ENCODE measurements around the gene MEST.
A peak's percentile ranks its signal among the peaks of the same experiment; 100 is the strongest.

The MEST gene

GRCh38 chr7:130488392-130489139 lies 3.3 kb upstream of the MEST start:
- H2AK5ac ChIP-seq (ENCODE audit: low read length, severe bottlenecking): peak overlapping the region; percentile 17
- peaks cover 0 to 16% of the 10 kb centered on the region in 2 experiments for H3K36me3 ChIP-seq (ENCODE audit: control insufficient read depth in 1 of 2, insufficient read depth in 2 of 2, low read depth in 1 of 2, low read length in 2 of 2)
- peak overlapping the region; percentile 24 for H3K27ac ChIP-seq (ENCODE audit: low read length, poor library complexity, severe bottlenecking)
- H3K27me3 ChIP-seq (ENCODE audit: control insufficient read depth in 1 of 2, insufficient read depth in 1 of 2, low read length in 2 of 2): peaks cover 0 to 34% of the 10 kb centered on the region in 2 experiments
- no peak overlapping the region for H2BK5ac ChIP-seq (ENCODE audit: low read depth, low read length, poor library complexity, severe bottlenecking)
- no peak overlapping the region for H2BK120ac ChIP-seq (ENCODE audit: low read depth, low read length)
- no peaks in the 10 kb centered on the region for H3K79me1 ChIP-seq (replicated peaks; ENCODE audit: low read length, poor library complexity, severe bottlenecking)
- H2AFZ ChIP-seq (ENCODE audit: low read depth, low read length): no peak overlapping the region
- WGBS: 34% methylated on average over 2 of the region's 7 CpGs
- H3K4ac ChIP-seq (ENCODE audit: low read depth in 1 of 2, low read length in 2 of 2): peak overlapping the region in 1 of 2 experiments; percentile 11
- H3K9ac ChIP-seq (ENCODE audit: low read length): no peak overlapping the region
- peaks cover 17% of the 10 kb centered on the region for H3K4me1 ChIP-seq (ENCODE audit: control insufficient read depth, insufficient read depth, low read depth, low read length)
- DNase-seq: peak; percentile 46
- no peak overlapping the region for H3K14ac ChIP-seq (ENCODE audit: low read length in 2 of 2)
- H4K91ac ChIP-seq (ENCODE audit: low read length): no peak overlapping the region
- H4K8ac ChIP-seq (ENCODE audit: low read length): no peak overlapping the region
- H3K4me3 ChIP-seq (ENCODE audit: insufficient read depth in 1 of 2, low read depth in 1 of 2, low read length in 2 of 2): no peak overlapping the region
- peak overlapping the region; percentile 61 to 77 for H3K18ac ChIP-seq (ENCODE audit: low read depth in 1 of 2, low read length in 2 of 2)
- H2BK12ac ChIP-seq (ENCODE audit: low read length in 2 of 2): peak overlapping the region in 1 of 2 experiments; percentile 45
- H2BK15ac ChIP-seq (ENCODE audit: low read depth, poor library complexity, severe bottlenecking): no peak overlapping the region
- no peak overlapping the region for H3K4me2 ChIP-seq (ENCODE audit: low read length, poor library complexity, severe bottlenecking)
- H3K23ac ChIP-seq (ENCODE audit: low read length in 2 of 2): no peak overlapping the region
- no peaks in the 10 kb centered on the region for H3K9me3 ChIP-seq (ENCODE audit: control insufficient read depth, low read length)

GRCh38 chr7:130489140-130489983 lies 2.5 kb upstream of the MEST start:
- peak overlapping the region; percentile 69 for H4K8ac ChIP-seq (ENCODE audit: low read length)
- whole genome bisulfite sequencing: 25% methylated on average over 10 of the region's 10 CpGs

GRCh38 chr7:130490311-130490791 lies 1.5 kb upstream of the MEST start:
- Histone ChIP-seq H3K14ac (ENCODE audit: low read length in 2 of 2) (peak overlapping the region in 1 of 2 experiments; percentile 33), H3K79me1 (replicated peaks; ENCODE audit: low read length, poor library complexity, severe bottlenecking) (no peaks in the 10 kb centered on the region), H2BK12ac (ENCODE audit: low read length in 2 of 2) (peak overlapping the region in 1 of 2 experiments; percentile 64), H3K23ac (ENCODE audit: low read length in 2 of 2) (no peak overlapping the region), H3K4me1 (ENCODE audit: control insufficient read depth, insufficient read depth, low read depth, low read length) (peaks cover 18% of the 10 kb centered on the region), H2BK5ac (ENCODE audit: low read depth, low read length, poor library complexity, severe bottlenecking) (peak overlapping the region; percentile 90), H3K27ac (ENCODE audit: low read length, poor library complexity, severe bottlenecking) (peak overlapping the region; percentile 82), H2BK15ac (ENCODE audit: low read depth, poor library complexity, severe bottlenecking) (peak overlapping the region; percentile 86), H3K9me3 (ENCODE audit: control insufficient read depth, low read length) (no peaks in the 10 kb centered on the region), H2BK120ac (ENCODE audit: low read depth, low read length) (peak overlapping the region; percentile 56), H4K8ac (ENCODE audit: low read length) (peak overlapping the region; percentile 28), H3K4me3 (ENCODE audit: insufficient read depth in 1 of 2, low read depth in 1 of 2, low read length in 2 of 2) (peak overlapping the region in 1 of 2 experiments; percentile 32), H3K36me3 (ENCODE audit: control insufficient read depth in 1 of 2, insufficient read depth in 2 of 2, low read depth in 1 of 2, low read length in 2 of 2) (peaks cover 0 to 16% of the 10 kb centered on the region in 2 experiments), H3K27me3 (ENCODE audit: control insufficient read depth in 1 of 2, insufficient read depth in 1 of 2, low read length in 2 of 2) (peaks cover 0 to 26% of the 10 kb centered on the region in 2 experiments), H3K4me2 (ENCODE audit: low read length, poor library complexity, severe bottlenecking) (peak overlapping the region; percentile 78), H3K4ac (ENCODE audit: low read depth in 1 of 2, low read length in 2 of 2) (peak overlapping the region; percentile 57 to 80), H3K18ac (ENCODE audit: low read depth in 1 of 2, low read length in 2 of 2) (peak overlapping the region; percentile 49 to 52), H3K9ac (ENCODE audit: low read length) (peak overlapping the region; percentile 17), H4K91ac (ENCODE audit: low read length) (peak overlapping the region; percentile 77), H2AFZ (ENCODE audit: low read depth, low read length) (no peak overlapping the region), H2AK5ac (ENCODE audit: low read length, severe bottlenecking) (peak overlapping the region; percentile 44)
- 56% methylated on average over 21 of the region's 21 CpGs for WGBS
- DNase-seq: peak; percentile 30

More at GRCh38 chr7:130489140-130489983, 2.5 kb upstream of the MEST start:
- H2BK120ac ChIP-seq (ENCODE audit: low read depth, low read length): peak overlapping the region; percentile 88
- peak overlapping the region; percentile 80 for H3K27ac ChIP-seq (ENCODE audit: low read length, poor library complexity, severe bottlenecking)
- H3K9me3 ChIP-seq (ENCODE audit: control insufficient read depth, low read length): no peaks in the 10 kb centered on the region
- H3K18ac ChIP-seq (ENCODE audit: low read depth in 1 of 2, low read length in 2 of 2): peak overlapping the region; percentile 59 to 91
- H3K4me2 ChIP-seq (ENCODE audit: low read length, poor library complexity, severe bottlenecking): peak overlapping the region; percentile 32
- no peak overlapping the region for H3K23ac ChIP-seq (ENCODE audit: low read length in 2 of 2)
- H2BK12ac ChIP-seq (ENCODE audit: low read length in 2 of 2): peak overlapping the region; percentile 51 to 59
- peaks cover 17% of the 10 kb centered on the region for H3K4me1 ChIP-seq (ENCODE audit: control insufficient read depth, insufficient read depth, low read depth, low read length)
- H3K27me3 ChIP-seq (ENCODE audit: control insufficient read depth in 1 of 2, insufficient read depth in 1 of 2, low read length in 2 of 2): peaks cover 0 to 34% of the 10 kb centered on the region in 2 experiments
- H3K36me3 ChIP-seq (ENCODE audit: control insufficient read depth in 1 of 2, insufficient read depth in 2 of 2, low read depth in 1 of 2, low read length in 2 of 2): peaks cover 0 to 16% of the 10 kb centered on the region in 2 experiments
- peak; percentile 78 for DNase-seq
- peak overlapping the region; percentile 18 for H2BK15ac ChIP-seq (ENCODE audit: low read depth, poor library complexity, severe bottlenecking)
- peak overlapping the region; percentile 81 for H2BK5ac ChIP-seq (ENCODE audit: low read depth, low read length, poor library complexity, severe bottlenecking)
- H2AFZ ChIP-seq (ENCODE audit: low read depth, low read length): no peak overlapping the region
- no peaks in the 10 kb centered on the region for H3K79me1 ChIP-seq (replicated peaks; ENCODE audit: low read length, poor library complexity, severe bottlenecking)
- H3K14ac ChIP-seq (ENCODE audit: low read length in 2 of 2): peak overlapping the region; percentile 44 to 48
- peak overlapping the region; percentile 85 to 97 for H3K4ac ChIP-seq (ENCODE audit: low read depth in 1 of 2, low read length in 2 of 2)
- no peak overlapping the region for H3K9ac ChIP-seq (ENCODE audit: low read length)
- peak overlapping the region; percentile 88 for H4K91ac ChIP-seq (ENCODE audit: low read length)
- H2AK5ac ChIP-seq (ENCODE audit: low read length, severe bottlenecking): peak overlapping the region; percentile 96
- no peak overlapping the region for H3K4me3 ChIP-seq (ENCODE audit: insufficient read depth in 1 of 2, low read depth in 1 of 2, low read length in 2 of 2)
